HG03575 (cell line): ENCODE measurements around the gene GPR89B.
"Not testable (repeated sequence)": the region's sequence is repeated elsewhere in the genome, so short reads cannot be mapped to it uniquely, and the experiment has no call there.

Experiments used
- ATAC-seq: cut with Tn5 transposase; IDR thresholded peaks from one replicate; pipeline ENCODE4 v1.9.1; 2021; ENCODE audit not compliant: unreplicated experiment, insufficient number of reproducible peaks, low FRiP score; ENCODE audit errors: extremely low read depth

The GPR89B gene

GRCh38 chr1:147927689-147928088 is 531 bp upstream of the GPR89B start:
- ATAC-seq: not testable (repeated sequence)

GRCh38 chr1:147931137-147931536 is 2.9 kb downstream of the GPR89B start:
- not testable (repeated sequence) for ATAC-seq

GRCh38 chr1:147935296-147935695 is 7.1 kb downstream of the GPR89B start:
- not testable (repeated sequence) for ATAC-seq

- not testable (repeated sequence) for ATAC-seq
Measured at GRCh38 chr1:147940456-147940855, 12.2 kb downstream of the GPR89B start.

- ATAC-seq: not testable (repeated sequence)
Measured at GRCh38 chr1:147942563-147942962, 14.3 kb downstream of the GPR89B start.

- ATAC-seq: not testable (repeated sequence)
Measured at GRCh38 chr1:147949517-147949916, 21.3 kb downstream of the GPR89B start.

- not testable (repeated sequence) for ATAC-seq
Measured at GRCh38 chr1:147958906-147959305, 30.7 kb downstream of the GPR89B start.

- ATAC-seq: not testable (repeated sequence)
Measured at GRCh38 chr1:147959680-147960079, 31.5 kb downstream of the GPR89B start.

- ATAC-seq: not testable (repeated sequence)
Measured at GRCh38 chr1:147964575-147964974, 36.4 kb downstream of the GPR89B start.

- ATAC-seq: not testable (repeated sequence)
Measured at GRCh38 chr1:147966657-147967056, 38.4 kb downstream of the GPR89B start.

GRCh38 chr1:147978896-147979651 is 50.9 kb downstream of the GPR89B start:
- not testable (repeated sequence) for ATAC-seq

GRCh38 chr1:147985374-147985773 is 57.2 kb downstream of the GPR89B start:
- not testable (repeated sequence) for ATAC-seq

GRCh38 chr1:147987893-147988292 is 59.7 kb downstream of the GPR89B start:
- not testable (repeated sequence) for ATAC-seq

- ATAC-seq: not testable (repeated sequence)
Measured at GRCh38 chr1:147992916-147993315, 64.7 kb downstream of the GPR89B start.

GRCh38 chr1:147993400-147993799 is 65.2 kb downstream of the GPR89B start:
- not testable (repeated sequence) for ATAC-seq

GRCh38 chr1:147993825-147994615 is 65.8 kb downstream of the GPR89B start:
- ATAC-seq: not testable (repeated sequence)

- not testable (repeated sequence) for ATAC-seq
Measured at GRCh38 chr1:147996088-147996487, 67.9 kb downstream of the GPR89B start.

- not testable (repeated sequence) for ATAC-seq
Measured at GRCh38 chr1:148007724-148008123, 79.5 kb downstream of the GPR89B start.

- ATAC-seq: no peak
Measured at GRCh38 chr1:148010527-148010926, 82.3 kb downstream of the GPR89B start.
